ENCODE results near the gene CERCAM.

The CERCAM gene

DNA sequence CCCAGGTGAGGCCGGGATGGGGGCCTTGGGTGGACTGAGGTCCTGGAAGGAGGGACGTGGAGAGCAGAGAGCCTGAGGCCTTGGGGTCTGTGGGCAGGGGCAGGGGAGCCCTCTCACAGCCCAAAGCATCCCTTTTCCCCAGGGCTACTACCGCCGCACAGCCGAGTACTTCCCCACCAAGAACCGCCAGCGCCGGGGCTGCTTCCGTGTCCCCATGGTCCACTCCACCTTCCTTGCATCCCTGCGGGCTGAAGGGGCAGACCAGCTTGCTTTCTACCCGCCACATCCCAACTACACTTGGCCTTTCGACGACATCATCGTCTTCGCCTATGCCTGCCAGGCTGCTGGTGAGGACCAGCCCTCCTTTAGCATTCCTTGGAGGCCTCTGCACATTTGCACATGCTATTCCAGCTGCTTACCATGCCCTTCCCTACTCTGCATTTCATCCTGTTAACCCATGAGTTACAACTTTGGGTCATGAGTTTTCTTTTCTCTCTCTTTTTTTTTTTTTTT is 3.7 kb downstream of the CERCAM start:
- in situ Hi-C loops (cut with MboI; ENCODE audit: low pct_unique_long_range_greater_than_20kb, low sequenced_read_pairs, unreplicated experiment) = no loop called here
- no peak for DNase-seq (ENCODE audit: low spot score)
- TF ChIP-seq, protein P1, sequence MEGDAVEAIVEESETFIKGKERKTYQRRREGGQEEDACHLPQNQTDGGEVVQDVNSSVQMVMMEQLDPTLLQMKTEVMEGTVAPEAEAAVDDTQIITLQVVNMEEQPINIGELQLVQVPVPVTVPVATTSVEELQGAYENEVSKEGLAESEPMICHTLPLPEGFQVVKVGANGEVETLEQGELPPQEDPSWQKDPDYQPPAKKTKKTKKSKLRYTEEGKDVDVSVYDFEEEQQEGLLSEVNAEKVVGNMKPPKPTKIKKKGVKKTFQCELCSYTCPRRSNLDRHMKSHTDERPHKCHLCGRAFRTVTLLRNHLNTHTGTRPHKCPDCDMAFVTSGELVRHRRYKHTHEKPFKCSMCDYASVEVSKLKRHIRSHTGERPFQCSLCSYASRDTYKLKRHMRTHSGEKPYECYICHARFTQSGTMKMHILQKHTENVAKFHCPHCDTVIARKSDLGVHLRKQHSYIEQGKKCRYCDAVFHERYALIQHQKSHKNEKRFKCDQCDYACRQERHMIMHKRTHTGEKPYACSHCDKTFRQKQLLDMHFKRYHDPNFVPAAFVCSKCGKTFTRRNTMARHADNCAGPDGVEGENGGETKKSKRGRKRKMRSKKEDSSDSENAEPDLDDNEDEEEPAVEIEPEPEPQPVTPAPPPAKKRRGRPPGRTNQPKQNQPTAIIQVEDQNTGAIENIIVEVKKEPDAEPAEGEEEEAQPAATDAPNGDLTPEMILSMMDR (IDR thresholded peaks at IDR 0.05; ENCODE audit: extremely low read depth, insufficient read depth, missing control alignments) = no peak

DNA sequence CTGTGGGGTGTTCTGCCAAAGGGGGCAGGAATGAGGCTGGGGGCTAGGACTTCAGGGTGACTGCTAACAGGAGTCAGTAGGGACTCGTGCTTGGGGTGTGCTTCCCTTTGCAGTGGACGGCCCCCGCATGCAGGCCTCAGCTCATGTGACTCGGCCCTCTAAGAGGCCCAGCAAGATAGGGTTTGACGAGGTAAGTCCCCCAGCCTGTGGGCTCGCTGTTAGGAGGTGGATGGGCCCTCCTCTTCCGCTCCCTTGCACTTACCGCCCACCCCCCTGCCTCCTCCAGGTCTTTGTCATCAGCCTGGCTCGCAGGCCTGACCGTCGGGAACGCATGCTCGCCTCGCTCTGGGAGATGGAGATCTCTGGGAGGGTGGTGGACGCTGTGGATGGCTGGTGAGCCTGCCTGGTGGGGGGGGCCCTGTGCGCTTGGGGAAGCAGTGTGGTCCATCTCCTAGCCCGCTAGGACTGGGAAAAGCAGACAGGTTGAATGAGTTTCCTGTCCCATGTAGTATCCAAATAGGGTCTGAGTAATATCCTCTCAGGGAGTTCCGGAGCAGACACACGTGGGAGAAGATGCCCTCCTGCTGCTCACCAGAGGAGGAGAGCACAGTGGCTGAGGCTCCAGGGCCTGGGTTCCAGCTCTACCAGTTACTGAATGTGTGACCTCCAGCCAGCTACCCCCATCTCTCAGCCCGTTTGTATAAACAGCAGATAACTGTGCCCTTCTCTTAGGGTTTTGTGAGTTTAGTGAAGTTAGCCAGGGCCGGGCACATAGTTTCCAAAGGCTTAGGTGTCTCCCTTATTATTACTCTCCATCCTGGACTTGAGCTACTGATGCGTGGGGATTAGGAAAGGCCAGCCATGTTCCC is 8.2 kb downstream of the CERCAM start:
- in situ Hi-C loops (cut with MboI; ENCODE audit: low pct_unique_long_range_greater_than_20kb, low sequenced_read_pairs, unreplicated experiment) = no loop called here
- no peak for DNase-seq (ENCODE audit: low spot score)
- TF ChIP-seq, protein P1 (IDR thresholded peaks at IDR 0.05; ENCODE audit: extremely low read depth, insufficient read depth, missing control alignments) = no peak

DNA sequence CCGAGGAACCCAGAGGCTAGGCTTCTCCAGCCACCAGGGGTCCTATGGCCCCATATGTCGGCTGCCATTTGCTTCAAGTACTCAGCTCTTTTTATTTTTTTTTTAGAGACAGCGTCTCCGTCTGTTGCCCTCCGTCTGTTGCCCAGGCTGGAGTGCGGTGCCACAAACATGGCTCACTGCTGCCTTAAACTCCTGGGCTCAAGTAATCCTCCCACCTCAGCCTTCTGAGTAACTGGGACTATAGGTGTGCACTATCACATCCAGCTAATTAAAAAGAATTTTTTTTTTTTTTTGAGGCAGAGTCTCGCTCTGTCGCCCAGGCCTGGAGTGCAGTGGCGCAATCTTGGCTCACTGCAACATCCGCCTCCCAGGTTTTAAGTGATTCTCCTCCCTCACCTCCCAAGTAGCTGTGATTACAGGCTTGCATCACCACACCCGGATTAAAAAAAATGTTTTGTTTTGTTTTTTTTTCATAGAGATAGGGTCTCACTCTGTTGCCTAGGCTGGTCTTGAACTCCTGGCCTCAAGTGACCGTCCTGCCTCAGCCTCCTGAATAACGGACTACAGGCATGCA is 8.9 kb downstream of the CERCAM start:
- in situ Hi-C loops (cut with MboI; ENCODE audit: low pct_unique_long_range_greater_than_20kb, low sequenced_read_pairs, unreplicated experiment) = no loop called here
- TF ChIP-seq, protein P1 (IDR thresholded peaks at IDR 0.05; ENCODE audit: extremely low read depth, insufficient read depth, missing control alignments) = no peak
- DNase-seq (ENCODE audit: low spot score) = no peak

DNA sequence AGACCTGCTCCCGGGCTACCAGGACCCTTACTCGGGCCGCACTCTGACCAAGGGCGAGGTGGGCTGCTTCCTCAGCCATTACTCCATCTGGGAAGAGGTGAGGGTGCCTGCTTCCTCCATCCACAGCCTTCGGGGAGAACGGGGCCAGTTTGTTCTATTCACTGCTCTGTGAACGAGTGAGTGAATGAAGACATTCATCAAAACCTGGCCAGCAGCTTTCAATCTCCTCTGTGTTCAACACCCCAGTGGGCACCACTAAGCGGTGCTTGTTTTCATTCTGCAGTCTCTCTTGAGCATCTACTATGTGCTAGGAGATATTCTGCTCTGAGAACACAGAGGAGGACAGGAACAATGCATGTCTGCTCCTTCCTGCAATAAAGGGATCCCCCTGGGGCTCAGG is 10.6 kb downstream of the CERCAM start:
- DNase-seq (ENCODE audit: low spot score) = no peak
- in situ Hi-C loops (cut with MboI; ENCODE audit: low pct_unique_long_range_greater_than_20kb, low sequenced_read_pairs, unreplicated experiment) = no loop called here
- TF ChIP-seq, protein P1 (IDR thresholded peaks at IDR 0.05; ENCODE audit: extremely low read depth, insufficient read depth, missing control alignments) = no peak

DNA sequence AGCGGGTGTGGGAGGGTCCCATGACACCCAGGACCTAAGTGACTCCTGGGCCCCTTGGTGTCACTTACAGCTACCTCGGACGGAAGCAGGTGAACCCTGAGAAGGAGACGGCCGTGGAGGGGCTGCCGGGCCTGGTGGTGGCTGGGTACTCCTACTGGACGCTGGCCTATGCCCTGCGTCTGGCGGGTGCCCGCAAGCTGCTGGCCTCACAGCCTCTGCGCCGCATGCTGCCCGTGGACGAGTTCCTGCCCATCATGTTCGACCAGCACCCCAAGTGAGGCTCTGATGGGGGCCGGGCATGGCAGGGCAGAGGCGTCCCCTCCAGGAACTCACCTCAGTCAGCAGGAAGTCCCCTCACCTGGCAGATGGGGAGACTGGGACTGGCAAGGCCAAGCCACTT is 13.7 kb downstream of the CERCAM start:
- in situ Hi-C loops (cut with MboI; ENCODE audit: low pct_unique_long_range_greater_than_20kb, low sequenced_read_pairs, unreplicated experiment) = no loop called here
- TF ChIP-seq, protein P1 (IDR thresholded peaks at IDR 0.05; ENCODE audit: extremely low read depth, insufficient read depth, missing control alignments) = no peak
- DNase-seq (ENCODE audit: low spot score) = no peak

DNA sequence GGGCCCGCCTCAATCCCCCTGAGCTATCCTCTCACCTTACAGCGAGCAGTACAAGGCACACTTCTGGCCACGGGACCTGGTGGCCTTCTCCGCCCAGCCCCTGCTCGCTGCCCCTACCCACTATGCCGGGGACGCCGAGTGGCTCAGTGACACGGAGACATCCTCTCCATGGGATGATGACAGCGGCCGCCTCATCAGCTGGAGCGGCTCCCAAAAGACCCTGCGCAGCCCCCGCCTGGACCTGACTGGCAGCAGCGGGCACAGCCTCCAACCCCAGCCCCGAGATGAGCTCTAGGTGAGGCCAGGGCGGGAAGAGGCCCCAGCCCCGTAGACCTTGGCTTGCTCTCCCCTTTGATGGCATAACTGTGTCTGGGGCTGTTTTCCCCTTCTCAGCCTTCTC is 15.0 kb downstream of the CERCAM start:
- TF ChIP-seq, protein P1 (IDR thresholded peaks at IDR 0.05; ENCODE audit: extremely low read depth, insufficient read depth, missing control alignments) = no peak
- in situ Hi-C loops (cut with MboI; ENCODE audit: low pct_unique_long_range_greater_than_20kb, low sequenced_read_pairs, unreplicated experiment) = no loop called here
- no peak for DNase-seq (ENCODE audit: low spot score)
